GM12801 (cell line): ENCODE results near the gene PGPEP1.

Source experiments
- TF ChIP-seq, protein P1 (sequence below): IDR thresholded peaks from one replicate; pipeline ENCODE4 v1.5.1; 2011; ENCODE audit warnings: control low read depth; ENCODE audit not compliant: insufficient read length; ENCODE audit errors: extremely low read depth

PGPEP1 gene

DNA sequence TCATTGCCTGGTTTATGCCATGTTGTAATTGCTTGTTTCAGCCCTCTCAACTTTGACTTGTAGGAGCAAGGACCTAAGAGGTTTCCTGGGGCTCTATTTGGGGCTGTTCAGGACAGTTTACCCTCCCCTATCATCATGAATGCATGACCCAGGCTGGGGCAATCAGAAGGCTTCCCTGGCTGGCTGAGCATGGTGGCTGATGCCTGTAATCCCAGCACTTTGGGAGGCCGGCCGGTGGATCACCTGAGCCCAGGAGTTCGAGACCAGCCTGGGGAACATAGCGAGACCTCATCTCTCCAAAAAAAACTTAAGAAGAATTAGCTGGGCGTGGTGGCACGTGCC, 11.4 kb upstream of the PGPEP1 start:
- TF ChIP-seq, protein P1, sequence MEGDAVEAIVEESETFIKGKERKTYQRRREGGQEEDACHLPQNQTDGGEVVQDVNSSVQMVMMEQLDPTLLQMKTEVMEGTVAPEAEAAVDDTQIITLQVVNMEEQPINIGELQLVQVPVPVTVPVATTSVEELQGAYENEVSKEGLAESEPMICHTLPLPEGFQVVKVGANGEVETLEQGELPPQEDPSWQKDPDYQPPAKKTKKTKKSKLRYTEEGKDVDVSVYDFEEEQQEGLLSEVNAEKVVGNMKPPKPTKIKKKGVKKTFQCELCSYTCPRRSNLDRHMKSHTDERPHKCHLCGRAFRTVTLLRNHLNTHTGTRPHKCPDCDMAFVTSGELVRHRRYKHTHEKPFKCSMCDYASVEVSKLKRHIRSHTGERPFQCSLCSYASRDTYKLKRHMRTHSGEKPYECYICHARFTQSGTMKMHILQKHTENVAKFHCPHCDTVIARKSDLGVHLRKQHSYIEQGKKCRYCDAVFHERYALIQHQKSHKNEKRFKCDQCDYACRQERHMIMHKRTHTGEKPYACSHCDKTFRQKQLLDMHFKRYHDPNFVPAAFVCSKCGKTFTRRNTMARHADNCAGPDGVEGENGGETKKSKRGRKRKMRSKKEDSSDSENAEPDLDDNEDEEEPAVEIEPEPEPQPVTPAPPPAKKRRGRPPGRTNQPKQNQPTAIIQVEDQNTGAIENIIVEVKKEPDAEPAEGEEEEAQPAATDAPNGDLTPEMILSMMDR, result no peak

DNA sequence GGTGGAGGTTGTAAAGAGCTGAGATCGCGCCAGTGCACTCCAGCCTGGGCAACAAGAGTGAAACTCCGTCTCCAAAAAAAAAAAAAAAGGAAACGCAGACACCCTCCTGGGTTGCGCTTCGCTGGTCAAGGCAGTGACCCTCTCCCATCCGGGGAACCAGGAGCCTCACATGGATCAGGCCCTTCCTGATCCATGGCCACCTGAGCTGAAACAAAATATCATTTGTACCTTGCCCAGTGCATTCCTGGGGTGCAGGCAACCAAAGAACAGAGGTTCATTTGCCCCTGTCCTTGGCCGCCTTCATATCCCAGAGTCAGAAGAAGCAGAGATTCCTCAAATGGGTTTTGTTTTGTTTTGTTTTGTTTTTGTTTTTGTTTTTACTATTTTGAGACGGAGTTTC, 9.5 kb upstream of the PGPEP1 start:
- TF ChIP-seq, protein P1, result no peak

DNA sequence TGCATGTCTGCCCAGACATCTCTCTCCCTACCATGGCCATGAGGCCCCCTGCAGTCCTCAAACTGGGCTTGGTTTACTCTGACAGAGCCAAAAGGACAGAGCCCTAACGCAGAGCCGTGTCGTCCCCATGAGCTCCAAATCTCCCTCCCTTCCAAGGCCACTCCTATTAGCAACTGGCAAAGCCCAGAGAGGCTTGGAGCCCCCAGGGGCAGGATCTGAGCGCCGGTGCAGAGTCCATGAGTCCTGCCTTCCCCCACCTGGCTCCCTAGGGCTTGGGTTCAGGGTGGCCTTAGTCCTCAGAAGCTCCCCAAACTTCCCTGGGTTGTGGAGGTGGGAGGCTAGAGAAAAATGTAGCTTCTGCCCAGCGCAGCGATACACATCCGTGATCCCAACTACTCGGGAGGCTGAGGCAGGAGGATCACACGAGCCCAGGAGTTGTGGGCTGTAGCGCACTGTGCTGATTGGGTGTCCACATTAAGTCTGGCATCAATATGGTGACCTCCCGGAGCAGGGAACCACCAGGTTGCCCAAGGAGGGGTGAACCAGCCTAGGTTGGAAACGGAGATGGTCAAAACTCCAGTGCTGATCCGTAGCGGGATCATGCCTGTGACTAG, 7.4 kb upstream of the PGPEP1 start:
- TF ChIP-seq, protein P1, result no peak

DNA sequence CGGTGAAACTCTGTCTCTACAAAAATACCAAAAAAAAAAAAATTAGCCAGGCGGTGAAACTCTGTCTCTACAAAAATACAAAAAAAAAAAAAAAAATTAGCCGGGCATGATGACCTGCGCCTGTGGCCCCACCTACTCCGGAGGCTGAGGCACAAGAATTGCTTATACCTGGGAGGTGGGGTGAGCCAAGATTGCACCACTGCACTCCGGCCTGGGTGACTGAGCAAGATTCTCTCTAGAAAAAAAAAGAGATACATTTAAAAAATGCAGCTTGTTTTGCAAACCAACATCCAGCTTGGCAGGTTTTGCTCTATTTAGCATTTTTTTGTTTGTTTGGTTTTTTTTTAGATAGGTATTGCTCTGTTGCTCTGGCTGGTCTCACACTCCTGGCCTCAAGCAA, 6.7 kb upstream of the PGPEP1 start:
- TF ChIP-seq, protein P1, result no peak

DNA sequence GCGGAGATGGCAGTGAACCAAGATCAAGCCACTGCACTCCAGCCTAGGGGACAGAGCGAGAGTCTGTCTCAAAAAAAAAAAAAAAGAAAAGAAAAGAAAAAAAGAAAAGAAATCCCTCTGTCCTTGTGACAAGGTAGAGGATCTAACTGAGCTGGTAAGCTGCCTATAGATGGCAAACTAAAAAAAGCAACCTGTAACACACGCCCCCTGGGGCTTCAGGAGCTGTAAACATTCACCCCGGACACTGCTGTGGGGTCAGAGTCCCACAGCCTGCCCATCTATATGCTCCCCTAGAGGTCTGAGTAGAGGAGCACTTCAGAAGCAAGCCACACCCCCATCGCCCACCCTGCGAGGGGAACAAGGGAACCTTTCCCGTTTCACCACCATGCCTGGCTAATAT, 4.3 kb upstream of the PGPEP1 start:
- TF ChIP-seq, protein P1, result no peak

DNA sequence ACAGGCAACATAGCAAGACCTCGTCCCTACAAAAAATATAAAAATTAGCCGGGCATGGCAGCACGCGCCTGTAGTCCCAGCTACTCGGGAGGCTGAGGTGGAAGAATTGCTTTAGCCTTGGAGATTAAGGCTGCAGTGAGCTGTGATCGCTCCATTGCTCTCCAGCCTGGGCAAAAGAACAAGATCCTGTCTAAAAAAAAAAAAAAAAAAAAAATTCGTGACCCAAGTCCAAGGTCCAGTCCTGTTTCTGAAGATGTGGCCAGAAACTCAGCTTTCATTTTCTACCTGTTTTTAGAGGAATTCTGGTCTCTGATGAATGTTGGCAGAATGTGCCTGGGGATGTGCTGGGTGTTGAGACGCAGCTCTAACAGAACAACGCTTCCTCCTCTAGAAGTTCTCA, 1.9 kb upstream of the PGPEP1 start:
- TF ChIP-seq, protein P1, result no peak

DNA sequence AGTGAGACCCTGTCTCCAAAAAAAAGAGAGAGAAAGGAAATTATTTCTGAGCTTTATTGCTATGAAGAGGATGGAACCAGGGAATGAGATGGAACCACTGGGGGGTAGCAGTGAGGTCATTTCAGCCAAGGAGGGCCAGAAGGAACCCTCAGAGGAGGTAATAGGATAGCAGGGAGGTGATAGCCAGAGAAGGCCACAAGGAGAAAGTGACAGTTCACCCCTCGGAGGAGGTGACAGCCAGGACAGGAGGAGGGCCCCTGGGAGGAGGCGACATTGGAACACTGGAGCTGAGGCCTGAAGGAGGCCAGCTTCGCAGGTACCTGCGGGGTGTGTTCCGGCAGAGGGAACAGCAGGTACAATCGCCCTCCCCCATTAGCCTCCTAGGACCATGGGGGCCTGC, 675 bp upstream of the PGPEP1 start:
- TF ChIP-seq, protein P1, result no peak
